Forelimb muscle (tissue), 1 donor: ENCODE data around the gene CAPN3. TPM values are rescaled to one million over a fixed set of nuclear protein-coding genes. Genes with fewer than 3 reads are reported as not detected.
A peak's percentile ranks its signal among the peaks of the same experiment; 100 is the strongest.

Experiments
- DNase-seq: peaks from one replicate; pipeline ENCODE4 v3.0.0-alpha.2; 2013; ENCODE audit warnings: low read depth
- polyA plus RNA-seq: library from polyadenylated mRNA; unstranded; fragments of 120-200 nt; gene quantifications from one replicate; pipeline ENCODE4 v1.2.1, GENCODE V29; 2013; ENCODE audit not compliant: insufficient read length

The CAPN3 gene
- polyA plus RNA-seq, 1 donor = 495 TPM

DNA sequence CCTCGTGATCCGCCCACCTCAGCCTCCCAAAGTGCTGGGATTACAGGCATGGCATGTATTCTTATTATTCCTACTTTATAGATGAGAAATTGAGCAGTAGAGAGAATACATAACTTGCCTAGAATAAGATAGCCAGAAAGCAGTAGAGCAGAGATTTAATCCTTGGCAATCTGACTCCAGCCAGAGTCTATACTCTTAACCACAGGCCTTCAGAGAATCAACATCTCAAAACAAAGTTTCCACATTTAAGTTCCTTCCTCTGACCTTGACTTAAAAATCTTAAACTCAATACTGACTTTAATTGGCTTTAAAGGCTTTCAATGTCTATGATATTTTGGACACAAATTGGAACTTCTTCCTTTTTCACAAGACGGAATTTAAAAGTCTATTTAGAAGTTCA is 94.5 kb downstream of the CAPN3 start:
- no peak for DNase-seq

DNA sequence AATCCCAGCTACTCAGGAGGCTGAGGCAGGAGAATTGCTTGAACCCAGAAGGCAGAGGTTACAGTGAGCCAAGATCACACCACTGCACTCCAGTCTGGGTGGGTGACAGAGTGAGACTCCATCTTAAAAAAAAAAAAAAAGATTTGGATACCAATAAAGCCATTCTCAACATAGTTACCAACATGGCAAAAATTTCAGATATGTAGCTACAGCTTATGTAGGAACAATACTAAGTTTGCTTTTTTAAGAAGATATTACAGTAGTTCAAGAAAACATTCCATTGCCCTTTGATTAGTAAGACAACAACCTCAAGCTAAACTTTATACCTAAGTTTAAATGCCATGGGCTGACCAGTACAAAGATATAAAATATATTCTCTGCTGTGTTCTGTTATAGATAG is 97.2 kb downstream of the CAPN3 start:
- DNase-seq = no peak

DNA sequence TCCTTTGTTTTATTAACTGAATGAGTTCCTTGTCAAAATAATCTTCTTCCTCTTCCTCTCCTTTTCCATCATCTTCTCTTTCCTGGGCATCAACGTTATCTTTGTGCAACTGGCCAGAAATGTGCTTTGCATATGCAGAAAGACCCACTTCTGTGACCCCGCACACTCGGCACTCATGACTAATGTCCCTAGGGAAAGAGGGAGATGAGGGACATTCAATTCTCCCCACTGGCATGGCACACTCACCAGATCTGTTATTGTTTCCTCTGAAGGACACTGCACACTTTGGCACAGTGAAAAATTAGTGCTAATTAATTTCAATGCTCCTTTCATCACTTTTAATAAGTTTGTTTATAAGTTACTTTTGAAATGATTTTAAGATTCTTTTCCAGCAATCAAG is 97.7 kb downstream of the CAPN3 start:
- no peak for DNase-seq

DNA sequence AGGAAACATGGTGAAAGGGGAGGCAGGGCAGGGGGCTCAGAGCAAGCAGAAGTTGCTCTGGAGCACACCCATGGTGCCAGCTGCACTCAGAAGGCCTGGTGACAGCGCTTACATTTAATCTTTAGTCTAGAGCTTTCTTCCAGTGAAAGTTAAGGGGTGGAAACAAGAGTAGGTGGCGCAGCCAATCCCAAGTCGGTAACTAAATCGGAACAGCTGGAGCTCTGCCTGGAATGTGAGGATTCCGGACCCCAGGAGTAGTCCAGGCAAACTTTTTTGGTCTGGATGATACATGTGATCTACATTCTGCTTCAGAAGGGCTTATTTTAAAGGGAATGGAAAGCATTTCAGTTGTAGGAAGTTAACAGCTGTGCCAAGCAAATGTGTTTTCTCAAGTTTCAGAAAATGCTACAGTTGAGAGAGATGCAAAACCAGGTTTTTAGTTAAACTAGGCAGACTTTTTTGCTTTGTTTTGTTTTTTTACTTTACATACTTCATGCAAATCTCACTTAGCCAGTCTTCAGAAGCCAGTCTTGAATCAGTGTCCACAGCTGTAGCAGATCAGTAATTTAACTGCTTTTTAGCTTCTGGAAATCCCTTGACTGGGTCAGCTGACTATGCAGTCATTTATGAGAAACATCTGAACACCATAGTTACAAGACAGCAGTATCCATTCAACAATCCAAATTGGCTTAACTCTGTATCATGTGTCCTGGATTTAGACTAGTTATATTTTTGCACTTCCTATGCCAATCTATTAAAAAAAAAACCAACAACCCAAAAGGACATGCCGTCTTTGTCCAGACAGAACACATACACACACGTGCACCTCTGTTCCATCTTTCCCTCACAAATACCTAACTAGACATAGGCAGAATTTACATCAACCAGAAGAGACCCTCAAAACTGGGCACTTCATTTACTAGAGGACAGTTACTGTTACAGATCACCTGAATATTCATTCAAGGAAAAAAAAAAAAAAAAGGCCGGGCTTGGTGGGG is 98.4 kb downstream of the CAPN3 start:
- DNase-seq = peak; percentile 97

DNA sequence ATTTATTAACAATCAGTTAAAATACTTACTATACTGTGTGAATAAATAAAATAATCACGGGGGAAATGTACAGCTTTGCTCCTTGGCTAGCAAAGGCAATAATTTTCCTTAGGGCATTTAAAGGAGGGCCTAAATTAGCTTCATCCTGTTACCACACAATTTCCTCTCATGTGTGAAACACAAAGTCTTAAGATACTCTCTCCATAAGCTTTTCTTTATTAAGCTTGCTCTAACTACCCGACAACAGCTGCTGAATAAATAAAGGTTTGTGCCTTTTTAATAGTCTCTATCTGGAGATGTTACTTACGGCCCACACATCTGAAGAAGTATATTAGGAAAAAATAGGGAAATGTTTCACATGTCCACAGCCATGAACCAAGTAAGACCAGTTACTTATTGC is 102.0 kb downstream of the CAPN3 start:
- no peak for DNase-seq

Other genes with a start within 250 kb of the CAPN3 start
- not detected for gene PLA2G4F, start 202.9 kb upstream of the CAPN3 start, polyA plus RNA-seq
- 46.7 TPM for gene VPS39, start 151.2 kb upstream of the CAPN3 start, polyA plus RNA-seq
- 14.9 TPM for gene GANC, start 86.3 kb upstream of the CAPN3 start, polyA plus RNA-seq
- gene TMEM87A, start 86.1 kb upstream of the CAPN3 start, polyA plus RNA-seq = 38.0 TPM
- 239 TPM for gene ZNF106, start 131.6 kb downstream of the CAPN3 start, polyA plus RNA-seq
- 57.2 TPM for gene SNAP23, start 136.1 kb downstream of the CAPN3 start, polyA plus RNA-seq
- gene LRRC57, start 189.3 kb downstream of the CAPN3 start, polyA plus RNA-seq = 14.3 TPM
- gene HAUS2, start 189.3 kb downstream of the CAPN3 start, polyA plus RNA-seq = 14.5 TPM
- 18.3 TPM for gene STARD9, start 216.1 kb downstream of the CAPN3 start, polyA plus RNA-seq